GM19043 (cell line): Measurements from ENCODE around the gene DIDO1.
A peak's percentile ranks its signal among the peaks of the same experiment; 100 is the strongest.

Experiments
- ATAC-seq: cut with Tn5 transposase; IDR thresholded peaks from one replicate; pipeline ENCODE4 v1.9.1; 2021; ENCODE audit warnings: low read depth; ENCODE audit not compliant: unreplicated experiment

Gene DIDO1

GRCh38 chr20:62914436-62914835 lies 11.9 kb downstream of the DIDO1 start:
- ATAC-seq = no peak

DNA sequence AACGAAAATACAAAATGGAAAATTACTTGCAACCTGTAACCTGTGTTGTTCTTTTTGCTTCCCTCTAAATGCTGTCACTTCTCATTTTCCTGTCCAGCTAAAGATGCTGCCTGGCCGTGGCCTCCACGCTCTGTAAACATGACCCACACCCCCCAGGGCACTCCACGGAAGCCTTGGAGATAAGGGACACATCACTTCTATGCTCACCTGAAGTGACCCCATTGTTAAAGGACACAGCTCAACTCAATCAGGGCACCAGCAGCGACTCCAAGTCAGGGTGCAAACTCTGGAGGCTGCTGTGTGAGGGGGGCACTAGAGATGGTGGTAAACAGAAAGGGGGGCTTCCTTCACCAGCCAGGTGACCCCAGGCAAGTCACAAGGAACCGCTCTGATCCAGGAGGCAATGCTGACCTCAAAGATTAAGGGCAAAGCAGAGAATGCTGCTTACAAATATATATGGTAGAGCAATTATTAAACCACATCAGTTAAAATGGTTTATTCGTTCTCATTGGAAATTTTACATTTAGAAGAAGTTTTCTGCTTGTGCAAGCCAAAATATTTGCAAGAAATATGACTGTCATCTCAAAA lies 13.2 kb downstream of the DIDO1 start:
- ATAC-seq = no peak

GRCh38 chr20:62911701-62912280 lies 14.5 kb downstream of the DIDO1 start:
- no peak for ATAC-seq

- no peak for ATAC-seq
These were observed 15.4 kb downstream of the DIDO1 start for GRCh38 chr20:62910777-62911497.

GRCh38 chr20:62910217-62910766 lies 16.0 kb downstream of the DIDO1 start:
- no peak for ATAC-seq

GRCh38 chr20:62908971-62909791 lies 17.1 kb downstream of the DIDO1 start:
- ATAC-seq = no peak

DNA sequence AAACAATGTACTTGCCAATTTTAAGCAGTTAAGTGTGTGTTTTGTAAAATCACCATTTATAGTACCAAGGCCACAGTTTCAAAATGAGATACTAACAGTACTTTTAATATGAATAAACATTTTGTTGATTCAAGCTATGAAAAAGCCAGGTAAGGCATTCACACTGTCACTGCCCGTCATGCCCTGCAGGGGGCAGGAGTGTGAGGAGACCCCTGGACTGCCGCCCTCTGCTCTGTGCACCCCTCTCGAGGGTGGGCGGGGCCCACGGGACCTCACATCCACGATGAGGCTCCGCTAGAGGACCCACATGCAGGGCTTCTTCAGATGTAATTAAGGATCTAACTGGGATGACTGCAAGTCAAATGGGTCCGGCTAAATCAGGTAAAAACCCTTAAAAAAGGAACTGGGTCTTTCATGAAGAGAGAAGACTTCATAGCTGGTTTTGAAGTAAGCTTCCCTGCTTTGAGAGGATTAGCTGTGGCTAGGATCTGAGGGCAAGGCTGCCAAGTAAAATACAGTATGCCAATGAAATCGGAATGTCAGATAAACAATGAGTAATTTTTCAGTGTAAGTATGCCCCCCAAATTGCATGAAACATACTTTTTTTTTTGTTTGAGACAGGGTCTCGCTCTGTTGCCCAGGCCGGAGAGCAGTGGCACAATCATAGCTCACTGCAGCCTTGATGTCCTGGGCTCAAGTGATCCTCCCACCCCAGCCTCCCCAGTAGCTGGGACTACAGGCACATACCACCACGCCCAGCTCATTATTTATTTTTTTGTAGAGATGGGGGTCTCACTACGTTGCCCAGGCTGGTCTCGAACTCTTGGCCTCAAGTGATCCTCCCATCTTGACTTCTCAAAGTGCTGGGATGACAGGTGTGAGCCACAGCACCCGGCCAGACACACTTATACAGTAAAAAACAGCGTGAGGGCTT lies 18.7 kb downstream of the DIDO1 start:
- ATAC-seq = no peak

GRCh38 chr20:62906647-62907375 lies 19.5 kb downstream of the DIDO1 start:
- no peak for ATAC-seq

- no peak for ATAC-seq
These were observed 20.1 kb downstream of the DIDO1 start for GRCh38 chr20:62906209-62906608.

DNA sequence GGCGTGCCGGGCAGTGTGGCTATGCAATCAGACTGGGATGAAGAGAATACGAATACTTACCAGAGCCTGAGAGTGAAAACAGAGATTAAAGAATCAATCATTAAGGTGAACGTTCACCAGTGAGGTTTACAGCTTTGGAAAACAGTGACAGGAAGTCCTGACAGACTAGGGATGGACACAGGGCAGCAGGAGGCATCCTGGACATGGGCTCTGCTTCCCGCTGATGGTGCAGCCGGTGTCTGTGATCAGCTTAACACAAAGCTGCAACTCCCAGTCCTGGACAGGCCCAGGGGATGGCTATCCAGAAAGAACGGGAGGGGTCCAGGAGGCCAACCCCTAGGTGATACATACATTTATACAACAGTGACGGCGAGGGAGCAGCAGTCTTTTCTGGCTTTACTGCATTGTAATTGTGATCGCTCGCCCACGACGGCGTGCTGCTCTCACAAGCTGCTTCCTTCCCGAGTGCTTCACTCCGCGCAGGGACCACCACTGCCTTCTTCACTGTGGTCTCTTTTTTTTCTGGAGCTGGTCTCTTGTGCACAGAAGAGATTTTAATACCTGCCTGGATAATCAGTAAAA lies 20.7 kb downstream of the DIDO1 start:
- no peak for ATAC-seq

DNA sequence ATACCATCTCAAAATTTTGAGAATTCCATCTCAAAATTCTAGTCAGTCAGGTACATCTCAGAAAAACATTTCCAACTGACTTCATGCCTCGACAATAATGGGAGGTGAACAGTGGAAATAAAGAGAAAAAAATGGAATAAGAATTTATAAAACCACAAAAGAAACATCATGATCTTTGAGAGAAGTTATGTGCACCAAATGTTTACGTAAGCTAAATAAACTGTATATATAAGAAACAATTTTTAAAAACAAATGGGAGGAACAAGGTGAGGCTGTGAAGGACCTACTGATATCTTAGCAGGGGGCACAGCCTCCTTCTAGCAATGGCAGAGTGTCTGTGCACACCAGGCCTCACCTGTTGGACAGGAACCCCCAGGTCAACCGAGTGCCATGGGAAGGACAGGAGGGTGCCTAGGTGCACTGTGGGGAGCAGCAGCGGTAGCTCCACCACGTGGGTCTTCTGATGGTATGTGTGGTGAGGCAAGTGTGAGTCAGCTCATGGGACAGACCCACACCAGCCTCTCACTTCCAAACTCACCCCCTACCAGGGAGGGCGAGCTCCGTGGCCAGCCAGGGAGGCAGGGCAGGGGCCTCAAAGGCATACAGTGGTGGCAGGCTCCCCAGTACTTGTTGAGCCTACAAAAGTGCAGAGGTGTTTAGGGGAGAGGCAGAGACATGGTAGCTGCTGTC lies 23.2 kb downstream of the DIDO1 start:
- no peak for ATAC-seq

DNA sequence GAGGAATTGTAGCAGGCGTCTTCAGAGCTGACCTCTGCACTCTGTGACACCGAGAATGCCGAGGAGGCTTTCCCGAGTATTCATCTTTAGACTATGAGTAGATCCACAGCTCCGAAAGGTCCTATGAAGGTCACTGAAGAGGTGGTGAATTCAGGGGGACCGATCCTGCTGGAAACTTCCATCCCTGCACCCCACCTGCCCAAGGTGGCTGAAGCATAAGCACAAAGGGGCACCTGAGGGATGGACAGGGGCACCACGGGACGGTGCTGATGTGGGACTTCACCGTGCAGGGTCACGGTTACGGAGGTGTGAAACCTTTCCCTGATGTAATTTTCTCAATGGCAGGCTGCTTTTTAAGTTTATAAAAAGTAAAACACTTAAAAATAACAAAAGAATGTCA lies 24.4 kb downstream of the DIDO1 start:
- no peak for ATAC-seq

DNA sequence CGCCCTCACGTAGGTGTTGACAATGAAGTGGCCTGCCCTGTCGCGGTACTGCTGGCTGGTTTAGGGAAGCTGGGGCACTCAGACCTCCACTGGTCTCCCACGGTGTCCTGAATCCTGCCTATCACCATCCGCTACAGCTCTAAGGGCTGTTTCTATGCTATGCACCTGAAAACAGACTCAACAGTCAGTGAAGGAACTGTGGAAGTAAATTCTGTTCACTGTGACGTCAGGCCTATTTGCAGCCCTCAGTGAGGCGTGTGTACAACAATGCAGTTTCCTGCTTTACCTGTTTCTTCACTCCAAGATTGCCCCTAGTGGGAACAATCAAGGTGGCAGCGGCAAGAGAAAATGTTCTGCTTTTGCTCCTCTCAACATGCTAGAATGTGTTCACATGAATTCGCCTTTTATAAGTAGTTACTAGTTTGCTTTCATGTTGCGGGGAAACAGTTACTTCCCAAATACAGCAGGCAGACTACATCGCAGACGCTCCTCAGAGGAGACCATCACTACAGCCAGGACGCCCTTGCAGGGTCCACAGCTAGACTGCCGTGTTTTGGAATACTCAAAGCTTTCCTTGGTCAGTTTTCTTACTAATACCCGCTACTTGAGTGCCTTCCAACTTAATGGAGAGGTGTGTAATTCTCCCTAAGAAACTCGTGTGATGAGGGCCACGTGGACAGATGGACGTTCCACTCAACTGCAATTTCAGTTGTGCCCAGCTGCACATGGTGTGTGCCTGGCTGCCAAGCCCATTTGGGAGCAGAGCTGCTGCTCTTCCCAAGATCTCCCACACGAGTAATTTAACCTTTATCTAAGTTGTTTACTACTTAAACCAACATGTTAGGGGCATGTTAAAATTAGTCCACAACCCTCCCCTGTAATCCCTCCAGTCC lies 25.4 kb downstream of the DIDO1 start:
- ATAC-seq = no peak

- ATAC-seq = peak; percentile 72
These were observed 26.1 kb downstream of the DIDO1 start for GRCh38 chr20:62900052-62900691.

DNA sequence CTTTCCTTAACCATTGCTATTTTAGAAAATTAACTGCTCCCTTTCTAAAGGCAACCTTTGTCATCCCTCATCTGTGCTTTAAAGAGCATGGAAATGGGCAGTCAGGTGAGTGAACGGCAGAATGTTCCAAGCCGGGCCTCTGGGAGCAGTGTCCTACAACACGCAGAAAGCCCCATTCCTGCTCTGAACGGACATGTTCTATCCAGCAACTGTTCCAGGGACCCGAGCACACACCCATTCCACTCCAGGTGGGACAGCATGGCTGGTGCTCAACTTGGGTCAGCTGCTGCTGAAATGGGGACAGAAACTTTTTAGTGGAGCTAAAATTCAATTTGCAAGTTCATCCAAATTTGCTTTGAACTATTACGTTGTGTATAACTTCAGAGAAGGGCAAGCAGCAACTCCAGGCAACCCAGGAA lies 26.7 kb downstream of the DIDO1 start:
- peak; percentile 4 for ATAC-seq

- ATAC-seq = no peak
These were observed 27.2 kb downstream of the DIDO1 start for GRCh38 chr20:62898970-62899632.
